HL-60 (cell line): Measurements from ENCODE around the gene SNAP23.

Experiments
- DNase-seq, 2 experiments: peaks; one replicate each; pipeline ENCODE4 v3.0.0-alpha.2; 2010 to 2020; ENCODE audit warnings: low read depth in 1 of 2, low spot score in 1 of 2
- H3K27ac ChIP-seq: fragments of 250-450 bp; sonication (Bioruptor Pico); replicated peaks from 2 replicates; pipeline ENCODE4 v1.5.1; 2020; ENCODE audit warnings: mild to moderate bottlenecking, moderate library complexity
- H3K27me3 ChIP-seq: fragments of 250-450 bp; sonication (Bioruptor Pico); 2 replicates; pipeline ENCODE4 v1.5.1; 2021; ENCODE audit warnings: mild to moderate bottlenecking, moderate library complexity; ENCODE audit not compliant: insufficient read depth, poor library complexity, severe bottlenecking
- H3K4me3 ChIP-seq: replicated peaks from 2 replicates; pipeline ENCODE4 v1.5.1; 2011; ENCODE audit warnings: mild to moderate bottlenecking, control low read depth, low read length; ENCODE audit not compliant: insufficient read depth
- CTCF ChIP-seq: IDR thresholded peaks from one replicate; pipeline ENCODE4 v1.5.1; 2011; ENCODE audit warnings: low read length, control low read depth, inconsistent platforms; ENCODE audit not compliant: insufficient read depth
- GABPA ChIP-seq: IDR thresholded peaks from 2 replicates; pipeline ENCODE4 v1.6.1; 2012; ENCODE audit warnings: low read depth
- POLR2AphosphoS5 ChIP-seq: IDR thresholded peaks from 2 replicates; pipeline ENCODE4 v1.6.1; 2012; ENCODE audit warnings: low read depth
- REST ChIP-seq: IDR thresholded peaks from 2 replicates; pipeline ENCODE4 v1.6.1; 2012; ENCODE audit warnings: low read depth; ENCODE audit not compliant: insufficient replicate concordance
- SPI1 ChIP-seq: IDR thresholded peaks from 2 replicates; pipeline ENCODE4 v1.6.1; 2012; ENCODE audit warnings: low read depth, mild to moderate bottlenecking, borderline replicate concordance

Gene SNAP23

GRCh38 chr15:42457445-42458442 lies 37.7 kb upstream of the SNAP23 start:
- H3K27me3 ChIP-seq = no peaks in the 10 kb centered on the region
- TF ChIP-seq CTCF = no peak
- no peak for TF ChIP-seq GABPA
- no peak for TF ChIP-seq POLR2AphosphoS5
- no peak for TF ChIP-seq SPI1
- TF ChIP-seq REST = no peak
- H3K4me3 ChIP-seq = no peak overlapping the region
- no peak for DNase-seq
- H3K27ac ChIP-seq = no peak overlapping the region

- no peak overlapping the region for H3K27ac ChIP-seq
- TF ChIP-seq REST (no peak), CTCF (no peak), GABPA (no peak), POLR2AphosphoS5 (no peak)
- no peak overlapping the region for H3K4me3 ChIP-seq
- no peak for DNase-seq
- no peaks in the 10 kb centered on the region for H3K27me3 ChIP-seq
These were observed 34.2 kb upstream of the SNAP23 start for GRCh38 chr15:42461261-42461660.

- Histone ChIP-seq H3K27ac (no peak overlapping the region), H3K4me3 (no peak overlapping the region), H3K27me3 (no peaks in the 10 kb centered on the region)
- no peak for DNase-seq
- no peak for TF ChIP-seq REST
- no peak for TF ChIP-seq POLR2AphosphoS5
- TF ChIP-seq SPI1 = no peak
- TF ChIP-seq CTCF = no peak
- TF ChIP-seq GABPA = no peak
These were observed 29.7 kb upstream of the SNAP23 start for GRCh38 chr15:42465520-42466259.
